Mesenchymal stem cell (in vitro differentiated cells and primary cell): Measurements from ENCODE around the gene PADI3.

ENCODE experiments used
- DNase-seq: peaks from one replicate; pipeline ENCODE4 v3.0.0-alpha.2; 2013
- H2AFZ ChIP-seq: one replicate; pipeline ENCODE4 v1.6.1; 2013; ENCODE audit warnings: low read depth, mild to moderate bottlenecking, control low read depth, inconsistent platforms, low read length, moderate library complexity
- H2AK5ac ChIP-seq: 2 replicates; pipeline ENCODE4 v1.6.1; 2013; ENCODE audit warnings: low read length, moderate library complexity, mild to moderate bottlenecking, inconsistent platforms; ENCODE audit not compliant: severe bottlenecking
- H2BK120ac ChIP-seq: one replicate; pipeline ENCODE4 v1.6.1; 2013; ENCODE audit warnings: low read depth, mild to moderate bottlenecking, inconsistent platforms, low read length, moderate library complexity
- H2BK12ac ChIP-seq, 2 experiments: one replicate each; pipeline ENCODE4 v1.6.1; 2013; ENCODE audit warnings: inconsistent platforms in 2 of 2, low read length in 2 of 2, mild to moderate bottlenecking in 2 of 2, moderate library complexity in 2 of 2, control low read depth in 1 of 2
- H2BK15ac ChIP-seq: one replicate; pipeline ENCODE4 v1.6.1; 2013; ENCODE audit warnings: mild to moderate bottlenecking, low read depth, inconsistent platforms; ENCODE audit not compliant: poor library complexity, severe bottlenecking
- H2BK5ac ChIP-seq: 2 replicates; pipeline ENCODE4 v1.6.1; 2013; ENCODE audit warnings: low read depth, mild to moderate bottlenecking, low read length, control low read depth, inconsistent platforms; ENCODE audit not compliant: poor library complexity, severe bottlenecking
- H3K14ac ChIP-seq, 2 experiments: one replicate each; pipeline ENCODE4 v1.6.1; 2013; ENCODE audit warnings: inconsistent platforms in 2 of 2, low read length in 2 of 2, control low read depth in 1 of 2, mild to moderate bottlenecking in 1 of 2, moderate library complexity in 1 of 2
- H3K18ac ChIP-seq, 2 experiments: one replicate each; pipeline ENCODE4 v1.6.1; 2013; ENCODE audit warnings: inconsistent platforms in 2 of 2, low read length in 2 of 2, control low read depth in 1 of 2, low read depth in 1 of 2, mild to moderate bottlenecking in 1 of 2
- H3K23ac ChIP-seq, 2 experiments: one replicate each; pipeline ENCODE4 v1.6.1; 2013; ENCODE audit warnings: inconsistent platforms in 2 of 2, low read length in 2 of 2, mild to moderate bottlenecking in 2 of 2, moderate library complexity in 2 of 2, control low read depth in 1 of 2
- H3K27ac ChIP-seq: 2 replicates; pipeline ENCODE4 v1.5.1; 2013; ENCODE audit warnings: mild to moderate bottlenecking, moderate library complexity, low read length, control low read depth, inconsistent platforms; ENCODE audit not compliant: poor library complexity, severe bottlenecking
- H3K27me3 ChIP-seq, 2 experiments: 2 replicates each; pipeline versions ENCODE4 v1.6.1 to v1.7.0; 2013; ENCODE audit warnings: low read length in 2 of 2, mild to moderate bottlenecking in 2 of 2, moderate library complexity in 2 of 2, control low read depth in 1 of 2, inconsistent platforms in 1 of 2; ENCODE audit not compliant: control insufficient read depth in 1 of 2, insufficient read depth in 1 of 2
- H3K36me3 ChIP-seq, 2 experiments: 2 replicates each; pipeline versions ENCODE4 v1.6.1 to v1.7.0; 2013; ENCODE audit warnings: low read length in 2 of 2, control low read depth in 1 of 2, inconsistent platforms in 1 of 2, low read depth in 1 of 2, mild to moderate bottlenecking in 1 of 2; ENCODE audit not compliant: insufficient read depth in 2 of 2, control insufficient read depth in 1 of 2
- H3K4ac ChIP-seq, 2 experiments: one replicate each; pipeline ENCODE4 v1.6.1; 2013; ENCODE audit warnings: inconsistent platforms in 2 of 2, low read length in 2 of 2, mild to moderate bottlenecking in 2 of 2, moderate library complexity in 2 of 2, control low read depth in 1 of 2, low read depth in 1 of 2
- H3K4me1 ChIP-seq: 2 replicates; pipeline ENCODE4 v1.6.1; 2013; ENCODE audit warnings: low read depth, low read length, control low read depth; ENCODE audit not compliant: control insufficient read depth, insufficient read depth
- H3K4me2 ChIP-seq: 2 replicates; pipeline ENCODE4 v1.6.1; 2013; ENCODE audit warnings: low read length, mild to moderate bottlenecking, inconsistent platforms; ENCODE audit not compliant: poor library complexity, severe bottlenecking
- H3K4me3 ChIP-seq, 2 experiments: 2 replicates each; pipeline versions ENCODE4 v1.5.1 to v1.7.0; 2013; ENCODE audit warnings: low read length in 2 of 2, mild to moderate bottlenecking in 2 of 2, control low read depth in 1 of 2, low read depth in 1 of 2; ENCODE audit not compliant: insufficient read depth in 1 of 2
- H3K79me1 ChIP-seq: replicated peaks from 2 replicates; pipeline ENCODE4 v1.6.1; 2013; ENCODE audit warnings: mild to moderate bottlenecking, control low read depth, low read length, inconsistent platforms; ENCODE audit not compliant: poor library complexity, severe bottlenecking
- H3K9ac ChIP-seq: 2 replicates; pipeline ENCODE4 v1.7.0; 2013; ENCODE audit warnings: mild to moderate bottlenecking, low read length, moderate library complexity
- H3K9me3 ChIP-seq: 2 replicates; pipeline ENCODE4 v1.7.0; 2013; ENCODE audit warnings: mild to moderate bottlenecking, low read length; ENCODE audit not compliant: control insufficient read depth
- H4K8ac ChIP-seq: one replicate; pipeline ENCODE4 v1.6.1; 2013; ENCODE audit warnings: inconsistent platforms, mild to moderate bottlenecking, low read length, moderate library complexity
- H4K91ac ChIP-seq: one replicate; pipeline ENCODE4 v1.6.1; 2013; ENCODE audit warnings: mild to moderate bottlenecking, low read length, inconsistent platforms
- WGBS: methylation state at CpG from one replicate; pipeline ENCODE4 v1.1.7; 2013; ENCODE audit warnings: mixed read lengths; 5-methylcytosine and 5-hydroxymethylcytosine counted together

PADI3 gene

DNA sequence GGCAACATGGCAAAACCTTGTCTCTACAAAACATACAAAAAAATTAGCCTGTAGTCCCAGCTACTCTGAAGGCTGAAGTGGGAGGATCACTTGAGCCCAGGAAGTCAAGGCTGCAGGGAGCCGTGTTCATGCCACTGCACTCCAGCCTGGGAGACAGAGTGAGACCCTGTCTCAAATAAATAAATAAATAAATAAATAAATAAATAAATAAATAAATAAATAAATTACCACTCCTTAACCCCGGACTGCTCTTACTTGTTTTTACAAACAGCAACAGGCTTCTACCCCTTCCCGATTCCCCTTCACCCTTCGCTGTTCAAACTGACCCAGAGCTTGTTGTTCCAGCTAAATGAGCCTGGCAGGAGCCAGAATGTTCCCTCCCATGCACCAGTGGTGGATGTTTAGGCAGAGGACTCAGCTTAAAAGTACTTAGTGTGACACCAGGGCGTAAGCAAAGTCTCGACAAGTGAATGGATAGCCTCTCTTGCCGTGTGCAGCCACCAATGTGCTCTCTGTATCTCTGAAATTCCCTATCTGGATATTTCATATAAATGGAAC lies 21.5 kb upstream of the PADI3 start:
- Histone ChIP-seq H3K4me2 (no peak overlapping the region), H2BK15ac (no peak overlapping the region), H3K9ac (no peak overlapping the region), H2BK5ac (no peak overlapping the region), H3K18ac (no peak overlapping the region), H3K14ac (no peak overlapping the region), H4K8ac (no peak overlapping the region), H4K91ac (no peak overlapping the region), H3K36me3 (no peaks in the 10 kb centered on the region), H3K27me3 (peaks cover 0 to 46% of the 10 kb centered on the region in 2 experiments), H2AFZ (no peak overlapping the region), H3K4me3 (no peak overlapping the region), H3K27ac (peak overlapping the region; percentile 61), H3K9me3 (no peaks in the 10 kb centered on the region), H2AK5ac (no peak overlapping the region), H2BK12ac (no peak overlapping the region), H3K4ac (no peak overlapping the region), H3K23ac (no peak overlapping the region), H3K4me1 (peaks cover 20% of the 10 kb centered on the region), H2BK120ac (no peak overlapping the region), H3K79me1 (no peaks in the 10 kb centered on the region)
- no peak for DNase-seq
- WGBS, result 93% methylated on average over 5 of the region's 7 CpGs

DNA sequence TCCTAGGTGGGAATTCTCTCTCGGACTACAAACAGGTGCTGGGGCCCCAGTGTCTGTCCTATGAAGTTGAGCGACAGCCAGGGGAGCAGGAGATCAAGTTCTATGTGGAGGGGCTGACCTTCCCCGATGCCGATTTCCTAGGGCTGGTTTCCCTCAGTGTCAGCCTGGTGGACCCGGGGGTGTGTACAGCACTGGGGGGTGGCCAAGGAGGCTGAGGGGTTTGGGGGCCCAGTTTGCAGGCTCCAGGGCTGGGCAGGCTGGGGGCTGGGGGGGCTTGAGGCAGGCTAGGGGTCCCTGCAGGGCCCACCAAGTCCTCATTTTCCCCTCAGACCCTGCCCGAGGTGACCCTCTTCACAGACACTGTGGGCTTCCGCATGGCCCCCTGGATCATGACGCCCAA lies 20.3 kb upstream of the PADI3 start:
- Histone ChIP-seq H3K4me2 (no peak overlapping the region), H3K4ac (no peak overlapping the region), H3K79me1 (no peaks in the 10 kb centered on the region), H3K4me1 (peaks cover 30% of the 10 kb centered on the region), H3K27ac (no peak overlapping the region), H3K9me3 (no peaks in the 10 kb centered on the region), H3K4me3 (no peak overlapping the region), H2BK15ac (no peak overlapping the region), H2AK5ac (peak overlapping the region; percentile 83), H3K14ac (no peak overlapping the region), H3K9ac (no peak overlapping the region), H3K23ac (no peak overlapping the region), H3K27me3 (peaks cover 0 to 34% of the 10 kb centered on the region in 2 experiments), H2BK5ac (no peak overlapping the region), H3K36me3 (no peaks in the 10 kb centered on the region), H4K8ac (peak overlapping the region; percentile 19), H2BK12ac (no peak overlapping the region), H2BK120ac (no peak overlapping the region), H4K91ac (peak overlapping the region; percentile 7), H3K18ac (no peak overlapping the region), H2AFZ (no peak overlapping the region)
- 86% methylated on average over 8 of the region's 8 CpGs for WGBS
- no peak for DNase-seq

DNA sequence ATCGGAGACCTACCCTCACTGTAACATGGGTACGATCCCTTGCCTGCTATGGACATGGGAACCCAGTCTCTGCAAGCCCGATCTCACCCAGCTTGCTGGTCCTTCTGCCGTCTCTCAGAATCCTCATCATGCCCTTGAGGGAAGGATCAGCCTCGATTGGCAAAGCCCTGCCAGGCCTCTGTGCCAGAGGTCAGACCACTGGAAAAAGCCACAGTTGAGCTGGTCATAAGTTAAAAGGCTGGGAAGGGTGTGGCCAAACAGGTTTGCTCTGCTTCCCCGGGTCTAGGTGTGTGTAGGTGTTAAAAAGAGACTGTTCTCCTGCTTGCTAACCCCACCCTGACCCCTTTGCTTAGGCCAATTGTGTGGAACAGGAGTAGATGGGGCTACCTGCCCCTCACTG lies 19.5 kb upstream of the PADI3 start:
- no peak overlapping the region for H3K9ac ChIP-seq
- WGBS, result 78% methylated on average over 6 of the region's 6 CpGs
- H3K9me3 ChIP-seq, result no peaks in the 10 kb centered on the region
- H3K27ac ChIP-seq, result no peak overlapping the region
- no peak overlapping the region for H2BK12ac ChIP-seq
- no peaks in the 10 kb centered on the region for H3K36me3 ChIP-seq
- no peak overlapping the region for H4K8ac ChIP-seq
- H2BK5ac ChIP-seq, result no peak overlapping the region
- no peak overlapping the region for H3K4me2 ChIP-seq
- no peak overlapping the region for H3K4ac ChIP-seq
- no peak overlapping the region for H3K23ac ChIP-seq
- H4K91ac ChIP-seq, result no peak overlapping the region
- no peaks in the 10 kb centered on the region for H3K79me1 ChIP-seq
- peaks cover 0 to 29% of the 10 kb centered on the region in 2 experiments for H3K27me3 ChIP-seq
- H2BK120ac ChIP-seq, result no peak overlapping the region
- H3K14ac ChIP-seq, result peak overlapping the region in 1 of 2 experiments; percentile 21
- H3K4me3 ChIP-seq, result no peak overlapping the region
- H3K4me1 ChIP-seq, result peaks cover 30% of the 10 kb centered on the region
- H2BK15ac ChIP-seq, result no peak overlapping the region
- no peak overlapping the region for H2AFZ ChIP-seq
- no peak overlapping the region for H3K18ac ChIP-seq
- peak overlapping the region; percentile 77 for H2AK5ac ChIP-seq
- no peak for DNase-seq

DNA sequence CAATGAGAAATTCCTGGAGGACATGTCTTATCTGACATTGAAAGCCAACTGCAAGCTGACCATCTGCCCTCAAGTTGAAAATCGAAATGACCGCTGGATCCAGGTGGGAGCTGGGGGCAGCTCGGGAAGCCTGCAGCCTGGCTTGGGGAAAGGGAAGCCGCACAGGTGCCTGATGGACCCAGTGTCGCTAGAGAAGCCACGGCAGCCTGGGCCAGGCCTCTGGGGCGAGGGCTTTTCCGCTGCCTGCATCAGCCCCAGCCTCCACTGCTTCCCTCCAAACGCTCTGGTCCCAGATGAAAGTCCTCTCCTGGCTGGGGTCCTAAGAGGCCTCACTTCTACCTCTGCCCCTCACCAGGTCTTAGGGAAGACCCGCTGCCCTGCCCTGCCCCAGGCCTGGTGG lies 18.8 kb upstream of the PADI3 start:
- Histone ChIP-seq H3K4me3 (no peak overlapping the region), H3K4me2 (no peak overlapping the region), H3K9me3 (no peaks in the 10 kb centered on the region), H4K91ac (no peak overlapping the region), H3K4ac (no peak overlapping the region), H2BK5ac (peak overlapping the region; percentile 12), H3K27me3 (peaks cover 0 to 25% of the 10 kb centered on the region in 2 experiments), H3K9ac (no peak overlapping the region), H3K23ac (no peak overlapping the region), H2AK5ac (peak overlapping the region; percentile 83), H2BK120ac (no peak overlapping the region), H2AFZ (no peak overlapping the region), H3K79me1 (no peaks in the 10 kb centered on the region), H3K4me1 (peaks cover 30% of the 10 kb centered on the region), H3K27ac (no peak overlapping the region), H3K36me3 (no peaks in the 10 kb centered on the region), H4K8ac (no peak overlapping the region), H3K18ac (no peak overlapping the region), H2BK12ac (peak overlapping the region in 1 of 2 experiments; percentile 22), H3K14ac (no peak overlapping the region), H2BK15ac (no peak overlapping the region)
- no peak for DNase-seq
- WGBS, result 92% methylated on average over 10 of the region's 10 CpGs
